Ascending aorta (tissue), 2 donors: ENCODE results near the gene PEX16. TPM values are rescaled to one million over a fixed set of nuclear protein-coding genes. Genes with fewer than 3 reads are reported as not detected.

Source experiments
- DNase-seq, 2 donors: peaks; one replicate each; pipeline ENCODE4 v3.0.0-alpha.2; 2019; ENCODE audit warnings: low spot score in 2 of 2
- H3K27ac ChIP-seq, 2 donors: fragments of 200-600 bp; sonication (generic); one replicate each; pipeline ENCODE4 v1.5.1; 2016 to 2017; ENCODE audit warnings: mild to moderate bottlenecking in 1 of 2
- H3K27me3 ChIP-seq: fragments of 200-600 bp; sonication (generic); one replicate; pipeline ENCODE4 v1.5.1; 2017
- H3K36me3 ChIP-seq, 2 donors: fragments of 200-600 bp; sonication (generic); one replicate each; pipeline ENCODE4 v1.5.1; 2016
- H3K4me1 ChIP-seq, 2 donors: fragments of 200-600 bp; sonication (generic); one replicate each; pipeline ENCODE4 v1.5.1; 2016 to 2017; ENCODE audit warnings: mild to moderate bottlenecking in 1 of 2
- H3K4me3 ChIP-seq, 2 donors: fragments of 200-600 bp; sonication (generic); one replicate each; pipeline ENCODE4 v1.5.1; 2016 to 2017; ENCODE audit warnings: mild to moderate bottlenecking in 1 of 2
- H3K9me3 ChIP-seq, 2 donors: fragments of 200-600 bp; sonication (generic); one replicate each; pipeline ENCODE4 v1.5.1; 2016
- intact Hi-C: fragments of 100-400 bp; cut with DNase I; formaldehyde crosslinking; loops from one replicate; pipeline ENCODE4 v1.15.1; 2023
- total RNA-seq: library from RNA; depleted of rRNA; stranded (reverse); fragments of >200 nt; gene quantifications from one replicate; pipeline ENCODE4 v1.1.0, GENCODE V29; 2016
- TF ChIP-seq, protein P1 (sequence below), 3 experiments: fragments of 200-600 bp in 2 of 3; fragments of 450-650 bp in 1 of 3; sonication (generic) in 2 of 3; IDR thresholded peaks; one replicate each; pipeline ENCODE4 v1.5.1; 2016 to 2019; ENCODE audit warnings: antibody characterized with exemption in 3 of 3, mild to moderate bottlenecking in 1 of 3, moderate library complexity in 1 of 3

PEX16 gene
- 77.9 TPM for total RNA-seq

DNA sequence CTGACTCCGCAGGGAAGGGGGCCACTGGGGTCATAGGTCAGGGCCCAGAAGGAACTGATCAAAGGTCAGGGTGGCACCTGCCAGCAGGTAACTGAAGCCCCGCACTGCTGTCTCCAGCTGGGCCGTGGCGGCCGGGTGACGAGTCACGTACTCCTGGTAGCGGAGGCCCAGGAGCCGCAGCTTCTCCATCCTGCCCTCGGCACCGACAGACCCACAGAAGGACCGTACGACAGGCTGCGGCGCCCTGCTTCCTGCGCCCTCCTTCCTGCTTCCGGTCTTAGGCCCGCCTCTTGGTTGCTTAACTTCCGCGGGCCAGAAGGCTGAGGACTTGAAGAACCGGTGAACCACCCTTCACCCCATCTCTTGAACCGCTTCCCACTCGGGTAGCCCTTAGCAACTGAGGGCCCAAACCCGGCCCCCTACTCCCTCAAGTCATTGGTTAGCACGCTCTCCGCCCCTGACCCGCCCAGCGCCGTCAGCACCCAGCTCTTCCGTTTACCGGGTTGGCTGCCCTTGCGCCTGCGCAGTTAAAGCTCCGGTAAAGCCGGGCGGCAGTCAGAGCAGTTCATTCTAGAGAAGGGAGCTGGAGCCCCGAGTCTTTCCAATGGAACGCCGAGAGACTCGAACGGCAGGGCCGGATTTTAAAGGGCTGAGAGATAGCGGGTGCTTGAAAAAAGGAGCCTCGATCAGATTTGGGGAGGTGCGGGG, at the start of gene PEX16:
Gene PEX16, minus strand, starts transcription at position 255 of the 708 bp plus-strand sequence. Its CDS starts 66 bp downstream, at position 189.
- peak; percentile 93 to 99 for DNase-seq
- peak within 1 kb of the TSS; percentile 90 to 91 for H3K27ac ChIP-seq
- peaks cover 5 to 18% of the 10 kb centered on the region in 2 donors for H3K4me1 ChIP-seq
- intact Hi-C loops = loop anchor here (1.0 to 5.0 kb wide), 7 partner anchors 18 to 1490 kb away; partner anchors contain the start of genes CRY2, PHF21A, SLC35C1 and SLC39A13
- peaks cover 19 to 33% of the 10 kb centered on the region in 2 donors for H3K36me3 ChIP-seq
- H3K27me3 ChIP-seq = peaks cover 11% of the 10 kb centered on the region
- TF ChIP-seq, protein P1, sequence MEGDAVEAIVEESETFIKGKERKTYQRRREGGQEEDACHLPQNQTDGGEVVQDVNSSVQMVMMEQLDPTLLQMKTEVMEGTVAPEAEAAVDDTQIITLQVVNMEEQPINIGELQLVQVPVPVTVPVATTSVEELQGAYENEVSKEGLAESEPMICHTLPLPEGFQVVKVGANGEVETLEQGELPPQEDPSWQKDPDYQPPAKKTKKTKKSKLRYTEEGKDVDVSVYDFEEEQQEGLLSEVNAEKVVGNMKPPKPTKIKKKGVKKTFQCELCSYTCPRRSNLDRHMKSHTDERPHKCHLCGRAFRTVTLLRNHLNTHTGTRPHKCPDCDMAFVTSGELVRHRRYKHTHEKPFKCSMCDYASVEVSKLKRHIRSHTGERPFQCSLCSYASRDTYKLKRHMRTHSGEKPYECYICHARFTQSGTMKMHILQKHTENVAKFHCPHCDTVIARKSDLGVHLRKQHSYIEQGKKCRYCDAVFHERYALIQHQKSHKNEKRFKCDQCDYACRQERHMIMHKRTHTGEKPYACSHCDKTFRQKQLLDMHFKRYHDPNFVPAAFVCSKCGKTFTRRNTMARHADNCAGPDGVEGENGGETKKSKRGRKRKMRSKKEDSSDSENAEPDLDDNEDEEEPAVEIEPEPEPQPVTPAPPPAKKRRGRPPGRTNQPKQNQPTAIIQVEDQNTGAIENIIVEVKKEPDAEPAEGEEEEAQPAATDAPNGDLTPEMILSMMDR (IDR thresholded peaks at IDR 0.05) = no peak
- peak within 1 kb of the TSS; percentile 67 to 91 for H3K4me3 ChIP-seq
- H3K9me3 ChIP-seq = no peaks in the 10 kb centered on the region

DNA sequence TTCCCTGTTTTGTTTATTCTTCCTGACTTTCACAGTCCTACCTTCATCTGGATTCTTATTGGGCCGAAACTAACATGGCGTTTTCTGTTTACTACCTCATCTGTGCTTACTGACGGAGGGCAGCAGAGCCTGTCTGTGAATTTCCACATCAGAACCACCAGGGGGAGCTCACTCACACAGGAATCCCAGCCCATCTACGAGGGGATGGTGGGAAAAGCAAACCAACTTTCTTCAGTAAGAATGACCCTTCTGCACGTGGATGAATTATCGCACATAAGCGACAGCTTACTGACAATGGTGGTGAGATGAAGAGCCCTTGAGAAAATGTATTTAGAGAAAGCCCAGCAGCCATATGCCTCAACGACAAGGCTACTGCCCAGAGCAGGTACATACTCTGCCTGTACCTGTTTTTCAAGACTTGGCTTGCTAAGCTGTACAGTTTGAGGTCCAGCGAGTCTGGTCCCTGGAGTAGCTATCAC, 47.3 kb upstream of the PEX16 start:
- Histone ChIP-seq H3K36me3 (peaks cover 9 to 52% of the 10 kb centered on the region in 2 donors), H3K27me3 (no peaks in the 10 kb centered on the region), H3K4me3 (no peak overlapping the region), H3K9me3 (no peaks in the 10 kb centered on the region), H3K4me1 (peaks cover 0 to 2% of the 10 kb centered on the region in 2 donors), H3K27ac (peak overlapping the region; percentile 27 to 60)
- TF ChIP-seq, protein P1 (IDR thresholded peaks at IDR 0.05) = peak; percentile 86 to 90 (median 90)
- peak in 1 of 2 donors; percentile 79 for DNase-seq
- intact Hi-C loops = loop anchor here (1.0 to 10.0 kb wide), 2 partner anchors 41 to 150 kb away; no protein-coding TSS in a partner anchor

DNA sequence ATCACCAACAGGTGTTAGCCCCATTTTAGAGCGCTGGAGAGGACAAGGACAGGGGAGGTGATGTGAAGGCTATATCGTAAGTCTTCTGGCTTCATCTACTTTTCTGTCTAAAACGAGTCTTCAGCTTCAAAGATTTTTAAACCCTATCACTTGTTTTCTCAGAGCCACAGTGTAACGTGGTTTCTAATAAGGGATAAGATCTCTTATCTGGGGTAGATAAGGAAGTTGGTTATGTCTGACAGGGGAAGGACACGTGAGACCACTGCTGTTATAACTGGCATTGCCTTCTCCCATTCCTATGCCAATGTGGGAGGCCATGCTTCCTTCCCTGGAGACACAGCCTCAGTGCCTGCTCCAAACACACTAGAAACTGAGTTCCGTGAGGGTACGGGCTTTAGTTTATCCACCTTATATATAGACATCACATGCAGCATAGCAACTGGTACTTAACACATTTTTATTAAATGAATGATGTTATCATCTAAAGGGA, 44.1 kb upstream of the PEX16 start:
- DNase-seq = no peak
- no peak overlapping the region for H3K4me3 ChIP-seq
- peaks cover 0 to 2% of the 10 kb centered on the region in 2 donors for H3K4me1 ChIP-seq
- TF ChIP-seq, protein P1 (IDR thresholded peaks at IDR 0.05) = no peak
- no peak overlapping the region for H3K27ac ChIP-seq
- peaks cover 5 to 31% of the 10 kb centered on the region in 2 donors for H3K36me3 ChIP-seq
- no peaks in the 10 kb centered on the region for H3K27me3 ChIP-seq
- no peaks in the 10 kb centered on the region for H3K9me3 ChIP-seq
- intact Hi-C loops = loop anchor here (10.0 kb wide), 1 partner anchor 153 kb away; no protein-coding TSS in a partner anchor

DNA sequence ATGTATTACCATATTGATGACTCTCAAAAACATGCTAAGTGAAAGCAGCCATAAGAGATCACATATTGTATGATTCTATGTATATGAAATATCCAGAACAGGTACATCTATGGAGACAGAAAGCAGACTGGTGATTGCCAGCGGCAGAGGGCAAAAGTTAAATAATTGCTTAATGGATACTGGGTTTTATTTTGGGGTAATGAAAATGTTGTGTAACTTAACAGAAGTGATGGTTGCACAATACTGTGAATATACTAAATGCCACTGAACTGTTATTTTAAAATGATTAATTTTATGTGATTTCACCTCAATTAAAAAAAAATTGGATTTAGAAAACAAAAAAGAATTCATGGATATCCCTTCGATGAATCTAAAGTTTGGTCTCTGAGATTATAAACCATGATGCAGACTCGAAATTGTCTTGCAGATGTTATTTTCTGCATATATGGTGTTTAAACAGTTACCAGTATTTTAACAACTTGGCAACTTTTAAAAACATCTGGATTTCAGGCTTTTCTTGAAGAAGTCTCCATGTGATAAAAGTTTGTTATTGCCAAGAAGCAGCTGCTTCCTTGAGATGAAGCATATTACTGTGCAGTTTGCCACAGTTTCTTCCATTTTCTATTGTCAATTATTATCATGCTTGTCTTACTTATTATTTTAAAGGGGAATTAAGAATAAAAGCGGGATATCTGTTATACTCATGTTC, 42.9 kb upstream of the PEX16 start:
- H3K36me3 ChIP-seq = peaks cover 5 to 29% of the 10 kb centered on the region in 2 donors
- H3K27ac ChIP-seq = no peak overlapping the region
- no peaks in the 10 kb centered on the region for H3K9me3 ChIP-seq
- DNase-seq = no peak
- peaks cover 0 to 2% of the 10 kb centered on the region in 2 donors for H3K4me1 ChIP-seq
- no peak overlapping the region for H3K4me3 ChIP-seq
- intact Hi-C loops = loop anchor here (10.0 kb wide), 1 partner anchor 154 kb away; no protein-coding TSS in a partner anchor
- TF ChIP-seq, protein P1 (IDR thresholded peaks at IDR 0.05) = no peak
- no peaks in the 10 kb centered on the region for H3K27me3 ChIP-seq

DNA sequence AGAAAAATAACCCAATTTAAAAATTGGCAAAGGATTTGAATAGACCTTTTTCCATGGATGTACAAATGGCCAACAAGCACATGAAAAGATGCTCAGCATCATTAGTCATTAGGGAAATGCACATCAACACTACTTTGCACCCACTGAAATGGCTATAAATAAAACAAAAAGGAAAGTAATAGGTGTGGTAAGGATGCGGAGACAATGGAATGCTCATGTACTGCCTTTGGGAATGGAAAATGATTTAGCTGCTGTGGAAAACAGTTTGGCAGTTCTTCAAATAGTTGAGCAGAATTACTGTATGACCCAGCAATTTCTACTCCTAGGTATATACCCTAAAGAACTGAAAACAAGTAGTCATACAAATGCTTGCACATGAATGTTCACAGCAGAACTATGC, 42.2 kb upstream of the PEX16 start:
- intact Hi-C loops = loop anchor here (10.0 kb wide), 1 partner anchor 155 kb away; no protein-coding TSS in a partner anchor
- Histone ChIP-seq H3K36me3 (peaks cover 0 to 26% of the 10 kb centered on the region in 2 donors), H3K27ac (no peak overlapping the region), H3K4me1 (no peaks in the 10 kb centered on the region), H3K27me3 (no peaks in the 10 kb centered on the region), H3K4me3 (no peak overlapping the region), H3K9me3 (no peaks in the 10 kb centered on the region)
- no peak for DNase-seq
- TF ChIP-seq, protein P1 (IDR thresholded peaks at IDR 0.05) = no peak
